GM23338 (cell line): Measurements from ENCODE around the gene ABCB6. TPM values are rescaled to one million over a fixed set of nuclear protein-coding genes. Genes with fewer than 3 reads are reported as not detected.
A peak's percentile ranks its signal among the peaks of the same experiment; 100 is the strongest.

Experiments
- ATAC-seq: fragments of 200-7000 bp; cut with Tn5 transposase; 3 replicates; pipeline ENCODE4 v1.9.1; 2020
- DNase-seq: peaks from one replicate; pipeline ENCODE4 v3.0.0-alpha.2; 2015; ENCODE audit warnings: low spot score
- H2AFZ ChIP-seq: fragments of 200-600 bp; sonication (generic); 2 replicates; pipeline ENCODE4 v1.8.0; 2016; ENCODE audit warnings: antibody characterized with exemption, mild to moderate bottlenecking, moderate library complexity
- H3F3A ChIP-seq: fragments of 200-600 bp; sonication (generic); replicated peaks from 2 replicates; pipeline ENCODE4 v1.8.0; 2017; ENCODE audit warnings: antibody characterized with exemption, mixed run types, low read depth
- H3K27ac ChIP-seq: fragments of 200-600 bp; sonication (generic); 2 replicates; pipeline ENCODE4 v1.6.1; 2016; ENCODE audit warnings: low read depth
- H3K27me3 ChIP-seq: fragments of 200-600 bp; sonication (generic); 2 replicates; pipeline ENCODE4 v1.8.0; 2016; ENCODE audit warnings: mild to moderate bottlenecking, mixed run types, moderate library complexity; ENCODE audit not compliant: insufficient read depth
- H3K36me3 ChIP-seq: fragments of 200-600 bp; sonication (generic); 2 replicates; pipeline ENCODE4 v1.8.0; 2016; ENCODE audit warnings: mild to moderate bottlenecking; ENCODE audit not compliant: insufficient read depth
- H3K4me1 ChIP-seq: fragments of 200-600 bp; sonication (generic); 2 replicates; pipeline ENCODE4 v1.8.0; 2016; ENCODE audit warnings: mild to moderate bottlenecking, moderate library complexity; ENCODE audit not compliant: insufficient read depth
- H3K4me2 ChIP-seq: fragments of 200-600 bp; sonication (generic); 2 replicates; pipeline ENCODE4 v1.7.1; 2017; ENCODE audit warnings: mixed run types
- H3K4me3 ChIP-seq: fragments of 200-600 bp; sonication (generic); 2 replicates; pipeline ENCODE4 v1.6.1; 2016; ENCODE audit warnings: mixed run types
- H3K79me2 ChIP-seq: fragments of 200-600 bp; sonication (generic); replicated peaks from 2 replicates; pipeline ENCODE4 v1.8.0; 2017; ENCODE audit warnings: mild to moderate bottlenecking; ENCODE audit not compliant: insufficient read depth
- H3K9me2 ChIP-seq: fragments of 200-600 bp; sonication (generic); 2 replicates; pipeline ENCODE4 v1.8.0; 2017; ENCODE audit not compliant: insufficient read depth
- H4K20me1 ChIP-seq: fragments of 200-600 bp; sonication (generic); replicated peaks from 2 replicates; pipeline ENCODE4 v1.8.0; 2017; ENCODE audit warnings: mild to moderate bottlenecking; ENCODE audit not compliant: insufficient read depth
- H3K27ac Mint-ChIP-seq: 2 replicates; pipeline ENCODE4 v1.8.0; 2020; ENCODE audit warnings: inconsistent platforms, mild to moderate bottlenecking, moderate library complexity, mixed read lengths
- H3K27me3 Mint-ChIP-seq: 3 replicates; pipeline ENCODE4 v1.8.0; 2022; ENCODE audit warnings: low read depth, mild to moderate bottlenecking, moderate library complexity, mixed read lengths, inconsistent platforms; ENCODE audit not compliant: insufficient read depth, poor library complexity
- H3K36me3 Mint-ChIP-seq: 3 replicates; pipeline ENCODE4 v1.8.0; 2021; ENCODE audit warnings: low read depth, mild to moderate bottlenecking, inconsistent platforms, moderate library complexity, mixed read lengths
- H3K4me1 Mint-ChIP-seq: 3 replicates; pipeline ENCODE4 v1.8.0; 2020; ENCODE audit warnings: mild to moderate bottlenecking, inconsistent platforms, mixed read lengths
- H3K4me3 Mint-ChIP-seq: 3 replicates; pipeline ENCODE4 v1.8.0; 2021; ENCODE audit warnings: moderate library complexity, mild to moderate bottlenecking, inconsistent platforms, mixed read lengths
- H3K9me3 Mint-ChIP-seq: 3 replicates; pipeline ENCODE4 v1.8.0; 2020; ENCODE audit warnings: moderate library complexity, mild to moderate bottlenecking, inconsistent platforms, mixed read lengths
- ETS1 ChIP-seq: IDR thresholded peaks from 2 replicates; pipeline ENCODE4 v1.6.1; 2016; ENCODE audit warnings: antibody characterized with exemption
- EZH2 ChIP-seq: fragments of 200-600 bp; sonication (generic); IDR thresholded peaks from one replicate; pipeline ENCODE4 v1.8.0; 2017; ENCODE audit warnings: antibody characterized with exemption, mild to moderate bottlenecking, low read depth; ENCODE audit not compliant: unreplicated experiment
- EZH2phosphoT487 ChIP-seq: fragments of 200-600 bp; sonication (generic); IDR thresholded peaks from one replicate; pipeline ENCODE4 v1.8.1; 2018; ENCODE audit warnings: antibody characterized with exemption; ENCODE audit not compliant: unreplicated experiment
- STAT1 ChIP-seq: IDR thresholded peaks from one replicate; pipeline ENCODE4 v1.6.1; 2016; ENCODE audit warnings: antibody characterized with exemption; ENCODE audit not compliant: unreplicated experiment
- ZNF114 ChIP-seq: fragments of 250-450 bp; sonication (Bioruptor Pico); IDR thresholded peaks from 2 replicates; pipeline ENCODE4 v1.5.0; 2020; ENCODE audit warnings: mild to moderate bottlenecking, moderate library complexity
- ZNF331 ChIP-seq: fragments of 250-450 bp; sonication (Bioruptor Pico); IDR thresholded peaks from 2 replicates; pipeline ENCODE4 v1.5.0; 2020; ENCODE audit warnings: low read depth, mild to moderate bottlenecking, moderate library complexity
- ZNF462 ChIP-seq: fragments of 250-450 bp; sonication (Bioruptor Pico); IDR thresholded peaks from 2 replicates; pipeline ENCODE4 v1.5.0; 2020; ENCODE audit warnings: mild to moderate bottlenecking, moderate library complexity
- polyA plus RNA-seq: library from polyadenylated mRNA; unstranded; fragments of >200 nt; fragmentation: Nextera tagmentation; extraction: Ambion mirVana; gene quantifications from 2 replicates; pipeline ENCODE4 v1.2.1, GENCODE V29; 2016
- total RNA-seq: library from RNA; depleted of rRNA; stranded (reverse); fragments of >200 nt; shearing (Covaris generic); gene quantifications from 2 replicates; pipeline ENCODE4 v1.2.3, GENCODE V29; 2014
- TF ChIP-seq, protein P1 (sequence below), 2 experiments: fragments of 200-600 bp in 1 of 2; sonication (generic) in 1 of 2; conservative IDR thresholded peaks; 2 replicates each; pipeline versions ENCODE4 v1.5.1 to v1.6.1; 2016 to 2017; ENCODE audit warnings: antibody characterized with exemption in 2 of 2, low read depth in 2 of 2, mild to moderate bottlenecking in 2 of 2, moderate library complexity in 1 of 2

The ABCB6 gene
- total and polyA plus RNA-seq, 2 experiments from 2014 or later = 26.2 to 35.1 TPM

DNA sequence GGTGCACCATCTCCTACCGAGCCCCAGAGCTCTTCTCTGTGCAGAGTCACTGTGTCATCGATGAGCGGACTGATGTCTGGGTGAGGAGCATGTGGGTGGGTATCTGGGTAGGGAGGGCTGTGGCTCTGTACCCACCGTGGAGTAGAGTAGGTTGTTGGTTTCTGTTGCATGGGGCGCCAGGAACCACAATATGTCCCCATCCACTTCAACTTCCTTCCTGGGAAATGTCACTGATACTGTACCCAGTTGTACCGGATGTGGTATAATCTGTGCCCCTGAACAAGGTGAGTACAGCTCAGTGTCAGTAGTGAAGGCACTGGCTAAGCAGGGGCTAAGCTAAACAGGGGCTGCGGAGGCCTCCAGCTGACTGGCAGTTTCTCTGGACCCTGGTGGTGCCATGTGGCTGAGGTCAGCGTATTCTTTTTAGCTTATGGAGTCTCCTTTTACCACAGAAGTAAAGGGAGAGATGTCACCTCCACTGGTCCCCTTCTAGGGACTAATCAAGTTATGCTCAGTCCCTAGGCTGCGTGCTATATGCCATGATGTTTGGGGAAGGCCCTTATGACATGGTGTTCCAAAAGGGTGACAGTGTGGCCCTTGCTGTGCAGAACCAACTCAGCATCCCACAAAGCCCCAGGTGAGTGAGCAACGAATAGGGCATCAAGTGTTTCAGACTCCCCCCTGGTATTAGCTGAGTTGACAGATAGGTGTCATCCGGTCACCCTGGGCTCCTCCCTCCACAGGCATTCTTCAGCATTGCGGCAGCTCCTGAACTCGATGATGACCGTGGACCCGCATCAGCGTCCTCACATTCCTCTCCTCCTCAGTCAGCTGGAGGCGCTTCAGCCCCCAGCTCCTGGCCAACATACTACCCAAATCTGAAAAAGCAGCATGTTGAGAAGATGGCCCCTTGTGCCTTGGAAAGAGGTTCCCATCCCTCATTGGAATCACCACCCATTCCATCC, 29.2 kb upstream of the ABCB6 start:
- Mint-ChIP-seq H3K27ac (no peak overlapping the region), H3K36me3 (peaks cover 44% of the 10 kb centered on the region), H3K27me3 (peaks cover 17% of the 10 kb centered on the region), H3K4me1 (peaks cover 47% of the 10 kb centered on the region), H3K9me3 (no peaks in the 10 kb centered on the region), H3K4me3 (no peak overlapping the region; the same call in 2 of the 3 replicates)
- Histone ChIP-seq H3K4me3 (no peak overlapping the region), H3K27me3 (peaks cover 11% of the 10 kb centered on the region; the same call in 1 of the 2 replicates), H4K20me1 (no peaks in the 10 kb centered on the region), H3K4me1 (peaks cover 15% of the 10 kb centered on the region), H3K9me2 (no peaks in the 10 kb centered on the region), H3K27ac (no peak overlapping the region), H3F3A (no peaks in the 10 kb centered on the region), H3K4me2 (no peak overlapping the region), H2AFZ (no peak overlapping the region), H3K36me3 (peaks cover 3% of the 10 kb centered on the region; the same call in 1 of the 2 replicates), H3K79me2 (0 out of 2 replicates have a peak, but pooled peaks cover 4% of the 10 kb centered on the region)
- TF ChIP-seq EZH2phosphoT487 (no peak), STAT1 (no peak), ZNF462 (no peak), ZNF114 (no peak), ZNF331 (CRISPR knock-in tag) (no peak), ETS1 (no peak), EZH2 (no peak)
- TF ChIP-seq, protein P1, sequence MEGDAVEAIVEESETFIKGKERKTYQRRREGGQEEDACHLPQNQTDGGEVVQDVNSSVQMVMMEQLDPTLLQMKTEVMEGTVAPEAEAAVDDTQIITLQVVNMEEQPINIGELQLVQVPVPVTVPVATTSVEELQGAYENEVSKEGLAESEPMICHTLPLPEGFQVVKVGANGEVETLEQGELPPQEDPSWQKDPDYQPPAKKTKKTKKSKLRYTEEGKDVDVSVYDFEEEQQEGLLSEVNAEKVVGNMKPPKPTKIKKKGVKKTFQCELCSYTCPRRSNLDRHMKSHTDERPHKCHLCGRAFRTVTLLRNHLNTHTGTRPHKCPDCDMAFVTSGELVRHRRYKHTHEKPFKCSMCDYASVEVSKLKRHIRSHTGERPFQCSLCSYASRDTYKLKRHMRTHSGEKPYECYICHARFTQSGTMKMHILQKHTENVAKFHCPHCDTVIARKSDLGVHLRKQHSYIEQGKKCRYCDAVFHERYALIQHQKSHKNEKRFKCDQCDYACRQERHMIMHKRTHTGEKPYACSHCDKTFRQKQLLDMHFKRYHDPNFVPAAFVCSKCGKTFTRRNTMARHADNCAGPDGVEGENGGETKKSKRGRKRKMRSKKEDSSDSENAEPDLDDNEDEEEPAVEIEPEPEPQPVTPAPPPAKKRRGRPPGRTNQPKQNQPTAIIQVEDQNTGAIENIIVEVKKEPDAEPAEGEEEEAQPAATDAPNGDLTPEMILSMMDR (conservative IDR thresholded peaks at IDR 0.05; ENCODE audit: low read depth in 2 of 2) = peak in 1 of 2 experiments; percentile 50; a peak in 2 of 4 replicates
- peak; percentile 54 for DNase-seq
- ATAC-seq = no peak
